Psoas muscle (tissue), 8 donors: ENCODE results near the gene DNAJB5. TPM values are rescaled to one million over a fixed set of nuclear protein-coding genes. Genes with fewer than 3 reads are reported as not detected.

Experiments used
- ATAC-seq, 4 donors: fragments of 200-7000 bp; cut with Tn5 transposase; one replicate each; pipeline ENCODE4 v1.9.1; 2020; ENCODE audit warnings: moderate library complexity in 3 of 4, mild to moderate bottlenecking in 2 of 4
- DNase-seq, 2 donors: peaks; one replicate each; pipeline ENCODE4 v3.0.0-alpha.2; 2020
- H3K27ac ChIP-seq: fragments of 200-600 bp; one replicate; pipeline ENCODE4 v1.8.0; 2022
- H3K27me3 ChIP-seq, 3 donors: fragments of 200-600 bp in 1 of 3; one replicate each; pipeline versions ENCODE4 v1.6.1 to v1.8.0; 2013 to 2022; ENCODE audit warnings: low read length in 2 of 3, mild to moderate bottlenecking in 2 of 3, moderate library complexity in 1 of 3; ENCODE audit not compliant: insufficient read depth in 3 of 3
- H3K36me3 ChIP-seq, 2 donors: fragments of 200-600 bp in 1 of 2; one replicate each; pipeline versions ENCODE4 v1.6.1 to v1.8.0; 2013 to 2022; ENCODE audit warnings: low read depth in 1 of 2, mild to moderate bottlenecking in 1 of 2, moderate library complexity in 1 of 2; ENCODE audit not compliant: insufficient read depth in 1 of 2
- H3K4me1 ChIP-seq: fragments of 200-600 bp; one replicate; pipeline ENCODE4 v1.8.0; 2022
- H3K4me3 ChIP-seq: fragments of 200-600 bp; one replicate; pipeline ENCODE4 v1.8.0; 2022; ENCODE audit warnings: mild to moderate bottlenecking
- H3K9me3 ChIP-seq: fragments of 200-600 bp; one replicate; pipeline ENCODE4 v1.8.0; 2022
- CTCF ChIP-seq: fragments of 200-600 bp; IDR thresholded peaks from one replicate; pipeline ENCODE4 v1.8.0; 2022; ENCODE audit warnings: antibody characterized with exemption
- WGBS, 3 donors: extraction: QIAGEN DNeasy Blood & Tissue Kit; methylation state at CpG; one replicate each; pipeline versions ENCODE4 v1.1.6 to v1.1.7; 2013; 5-methylcytosine and 5-hydroxymethylcytosine counted together
- intact Hi-C, 2 donors: fragments of 100-400 bp; cut with DNase I; formaldehyde crosslinking; loops; one replicate each; pipeline versions ENCODE4 v1.11.0 to v1.14.2; 2022
- polyA plus RNA-seq, 3 donors: library from polyadenylated mRNA; stranded (reverse); fragments of 200-250 nt; gene quantifications; one replicate each; pipeline ENCODE4 v1.2.3, GENCODE V29; 2013
- total RNA-seq, 4 donors: library from RNA; stranded (reverse); fragmentation: NEBNext Ultra II Directional in 2 of 4; extraction: Animal tissue kit (Norgen Biotek cat#: 25700) in 2 of 4; gene quantifications; one replicate each; pipeline versions ENCODE4 v1.2.1 to v1.2.4, GENCODE V29; 2021 to 2023
- donor health status: healthy with polysubstance abuse.
- donor health status: DM: no; HTN: no; CAD: no; lungs with moderate emphysema.
- donor health status: Bipolar disorder and iron deficiency.
- donor health status: healthy.
- donor health status: DM: yes; HTN: yes; CAD: no.
- donor health status: DM: no; HTN: no; CAD: no.
- donor health status: DM: no; HTN: no; CAD: no.
- donor health status: DM: yes; HTN: yes; CAD: no.

DNAJB5 gene
- total and polyA plus RNA-seq, 7 donors: 44.2 to 260 (median 145) TPM

GRCh38 chr9:34980181-34980761 is 9.3 kb upstream of the DNAJB5 start:
- Histone ChIP-seq H3K36me3 (no peaks in the 10 kb centered on the region), H3K4me1 (no peaks in the 10 kb centered on the region), H3K9me3 (no peaks in the 10 kb centered on the region), H3K4me3 (no peak overlapping the region), H3K27me3 (no peaks in the 10 kb centered on the region), H3K27ac (no peak overlapping the region)
- intact Hi-C loops: no loop called here
- WGBS, 3 donors: 60 to 65% (median 61%) methylated on average over 11 of the region's 11 CpGs
- ATAC-seq: no peak
- TF ChIP-seq CTCF: no peak
- no peak for DNase-seq

GRCh38 chr9:34982361-34982760 is 7.2 kb upstream of the DNAJB5 start:
- intact Hi-C loops: loop anchor here in 1 of 2 donors (2.0 kb wide), 1 partner anchor 82 kb away; no protein-coding TSS in a partner anchor
- no peaks in the 10 kb centered on the region for H3K4me1 ChIP-seq
- ATAC-seq (no peak), DNase-seq (no peak)
- H3K36me3 ChIP-seq: no peaks in the 10 kb centered on the region
- H3K27me3 ChIP-seq: no peaks in the 10 kb centered on the region
- no peak overlapping the region for H3K27ac ChIP-seq
- H3K4me3 ChIP-seq: no peak overlapping the region
- no peak for TF ChIP-seq CTCF
- 80 to 82% (median 81%) methylated on average over 7 of the region's 7 CpGs for WGBS, 3 donors
- no peaks in the 10 kb centered on the region for H3K9me3 ChIP-seq

- intact Hi-C loops: loop anchor here in 1 of 2 donors (2.0 kb wide), 1 partner anchor 82 kb away; no protein-coding TSS in a partner anchor
- Histone ChIP-seq H3K27ac (no peak overlapping the region), H3K9me3 (no peaks in the 10 kb centered on the region), H3K4me3 (no peak overlapping the region), H3K36me3 (no peaks in the 10 kb centered on the region), H3K4me1 (no peaks in the 10 kb centered on the region), H3K27me3 (no peaks in the 10 kb centered on the region)
- ATAC-seq (no peak), DNase-seq (no peak)
- TF ChIP-seq CTCF: no peak
- 78 to 97% (median 91%) methylated on average over 2 of the region's 2 CpGs for WGBS, 3 donors
Measured at GRCh38 chr9:34983209-34983608, 6.3 kb upstream of the DNAJB5 start.

GRCh38 chr9:34984049-34984448 is 5.5 kb upstream of the DNAJB5 start:
- Histone ChIP-seq H3K4me1 (peaks cover 4% of the 10 kb centered on the region), H3K36me3 (no peaks in the 10 kb centered on the region), H3K4me3 (no peak overlapping the region), H3K27me3 (no peaks in the 10 kb centered on the region), H3K27ac (no peak overlapping the region), H3K9me3 (no peaks in the 10 kb centered on the region)
- no peak for DNase-seq
- no peak for ATAC-seq
- 0 to 13% (median 0%) methylated on average over 1 of the region's 1 CpG for WGBS, 3 donors
- TF ChIP-seq CTCF: no peak
- intact Hi-C loops: no loop called here
